HL-60/S4 treated with phorbol 12-myristate 13-acetate at 8.2 ng/mL for 4 days and 3 days (cell line): ENCODE results near the gene PTPN1.

Source experiments
- in situ Hi-C: fragments of 300-500 bp; cut with MboI; formaldehyde crosslinking; loops from 2 replicates; pipeline ENCODE4 v1.15.0; 2022; ENCODE audit warnings: low sequenced_read_pairs

The PTPN1 gene

GRCh38 chr20:50628853-50629669 lies 118.9 kb downstream of the PTPN1 start:
- in situ Hi-C loops, result no loop called here

GRCh38 chr20:50629670-50630045 lies 119.5 kb downstream of the PTPN1 start:
- in situ Hi-C loops, result no loop called here

- in situ Hi-C loops, result no loop called here
These were observed 120.5 kb downstream of the PTPN1 start for GRCh38 chr20:50630578-50631263.

GRCh38 chr20:50632236-50632635 lies 122.1 kb downstream of the PTPN1 start:
- in situ Hi-C loops, result no loop called here

- in situ Hi-C loops, result no loop called here
These were observed 122.5 kb downstream of the PTPN1 start for GRCh38 chr20:50632701-50633100.

- in situ Hi-C loops, result no loop called here
These were observed 123.2 kb downstream of the PTPN1 start for GRCh38 chr20:50633361-50633760.

- in situ Hi-C loops, result no loop called here
These were observed 124.0 kb downstream of the PTPN1 start for GRCh38 chr20:50634191-50634590.
